D341Med (cell line): ENCODE data around the gene HDAC4.

Source experiments
- DNase-seq: peaks from one replicate; pipeline ENCODE4 v3.0.0; 2012; ENCODE audit warnings: low spot score

Gene HDAC4

DNA sequence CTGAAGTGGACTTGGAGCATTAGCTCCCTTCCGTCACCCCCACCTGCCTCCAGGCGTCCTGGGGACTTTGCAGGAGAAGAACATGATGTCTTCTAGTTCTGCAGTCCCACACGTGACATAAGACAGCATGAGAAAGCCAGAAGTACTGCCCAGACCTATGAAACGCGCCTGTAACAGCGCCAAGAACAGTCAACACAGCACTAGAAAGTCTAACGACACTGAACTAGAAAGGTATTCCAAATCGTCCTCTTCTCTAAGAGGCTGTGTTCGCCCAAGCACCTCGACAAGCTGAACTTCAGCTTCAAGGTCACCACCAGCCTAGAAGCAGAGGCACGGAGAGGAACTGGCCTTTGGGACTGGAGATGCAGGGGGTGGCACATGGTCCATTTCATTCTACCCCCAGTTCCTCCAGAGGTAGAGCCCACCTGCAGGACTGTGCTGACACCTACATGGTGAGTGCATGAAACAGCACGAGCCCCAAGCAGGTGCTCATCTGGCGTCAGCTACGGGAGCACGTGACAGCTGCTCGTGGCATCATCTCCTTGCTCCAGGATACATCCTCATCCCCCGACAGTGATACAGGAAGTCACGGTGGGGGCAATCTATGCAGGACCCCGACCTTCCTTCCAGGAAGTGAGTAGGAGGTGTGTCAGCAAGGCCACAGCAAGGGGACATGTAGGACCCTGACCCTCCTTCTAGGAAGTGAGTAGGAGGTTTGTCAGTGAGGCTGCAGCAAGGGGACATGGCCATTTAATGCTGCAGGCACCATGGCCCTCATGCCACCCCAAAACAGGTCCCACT, 3.7 kb downstream of the HDAC4 start:
- no peak for DNase-seq

GRCh38 chr2:239395524-239395923, 5.3 kb downstream of the HDAC4 start:
- no peak for DNase-seq

- DNase-seq = no peak
Measured at GRCh38 chr2:239394978-239395377, 5.8 kb downstream of the HDAC4 start.

DNA sequence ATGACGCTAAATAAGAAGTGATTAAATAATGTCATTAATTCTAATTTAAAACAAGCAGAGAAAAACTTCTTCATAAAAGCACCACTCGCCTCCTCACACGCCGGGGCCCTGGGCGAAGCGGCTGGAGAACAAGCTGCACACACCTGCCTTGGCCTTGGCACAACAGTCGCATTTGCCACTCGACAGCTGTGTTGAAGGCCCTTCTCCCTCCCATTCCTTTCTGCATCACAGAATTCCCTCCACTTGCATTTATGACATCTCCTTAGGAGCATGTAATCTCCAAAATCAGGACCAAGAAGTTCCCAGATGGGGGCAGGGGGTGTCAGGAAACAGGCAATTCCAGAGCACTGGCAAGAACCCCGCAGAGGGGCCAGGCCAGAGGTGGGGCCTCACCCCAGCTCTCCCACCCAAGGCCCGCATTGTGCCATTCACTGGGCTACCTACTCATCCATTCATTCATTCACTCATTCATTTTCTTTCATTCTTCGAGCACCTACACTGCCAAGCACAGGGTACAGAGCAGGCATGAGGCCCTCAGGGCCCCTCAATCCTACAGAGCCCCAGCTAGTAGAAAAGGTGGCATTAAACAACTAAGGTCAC, 6.4 kb downstream of the HDAC4 start:
- DNase-seq = no peak

DNA sequence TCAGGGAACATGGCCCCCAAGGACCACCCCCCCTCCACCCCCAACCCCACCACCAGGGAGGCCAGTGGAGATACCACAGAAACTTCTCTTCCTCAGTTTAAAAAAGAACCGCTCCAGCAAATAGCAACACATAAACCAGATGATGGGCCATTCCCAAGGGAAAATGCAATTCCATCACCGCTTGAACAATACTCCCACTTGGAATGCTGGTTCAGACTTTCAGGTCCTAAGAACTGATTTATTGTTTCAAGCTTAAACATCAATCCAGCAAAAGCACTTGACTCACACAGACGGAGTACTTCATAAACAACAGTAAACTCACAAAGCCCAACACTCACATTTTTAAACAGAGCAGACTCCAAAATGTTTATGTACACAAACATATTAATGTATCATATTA, 6.9 kb downstream of the HDAC4 start:
- no peak for DNase-seq

GRCh38 chr2:239393388-239393940, 7.4 kb downstream of the HDAC4 start:
- DNase-seq = no peak

GRCh38 chr2:239392688-239393387, 8.0 kb downstream of the HDAC4 start:
- no peak for DNase-seq

- no peak for DNase-seq
Measured at GRCh38 chr2:239392072-239392357, 8.8 kb downstream of the HDAC4 start.

DNA sequence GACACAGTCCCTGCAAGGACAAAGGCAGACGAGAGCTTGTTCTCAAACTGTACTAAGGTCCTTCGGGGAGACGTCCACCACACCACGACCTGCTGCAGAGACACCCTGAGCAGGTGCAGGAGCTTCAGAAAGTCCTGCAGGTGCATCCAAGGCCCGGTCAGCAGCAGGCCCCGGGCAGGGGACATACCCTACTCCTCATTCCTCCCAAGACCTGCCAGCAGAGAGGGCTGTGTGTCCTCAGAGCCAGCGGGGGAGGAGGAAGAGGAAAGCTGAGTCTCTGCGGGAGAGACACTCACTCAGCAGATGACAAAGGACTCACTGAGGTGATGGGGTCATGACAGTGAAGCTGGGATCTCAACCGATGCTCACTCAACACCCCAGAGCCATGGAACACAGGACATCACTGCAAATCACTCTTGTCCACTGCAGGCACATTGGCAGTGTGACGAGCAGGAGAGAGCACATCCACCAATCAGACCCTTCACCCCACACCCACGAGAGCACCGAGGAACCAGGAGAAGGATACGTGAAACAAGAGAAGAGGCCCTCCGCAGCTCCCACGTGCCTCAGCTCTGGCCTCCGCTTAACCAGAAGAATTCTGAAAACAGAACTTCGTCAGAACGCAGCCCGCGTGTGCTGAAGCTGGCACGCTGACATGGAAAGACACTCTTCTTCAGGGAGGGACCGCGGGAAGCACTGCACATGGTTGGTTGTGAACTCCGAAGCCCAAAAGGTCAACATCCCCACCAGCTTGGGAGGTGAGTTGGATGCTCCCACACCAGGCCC, 9.3 kb downstream of the HDAC4 start:
- DNase-seq = no peak

- DNase-seq = no peak
Measured at GRCh38 chr2:239390546-239391285, 10.1 kb downstream of the HDAC4 start.

- DNase-seq = no peak
Measured at GRCh38 chr2:239389414-239390329, 11.1 kb downstream of the HDAC4 start.

DNA sequence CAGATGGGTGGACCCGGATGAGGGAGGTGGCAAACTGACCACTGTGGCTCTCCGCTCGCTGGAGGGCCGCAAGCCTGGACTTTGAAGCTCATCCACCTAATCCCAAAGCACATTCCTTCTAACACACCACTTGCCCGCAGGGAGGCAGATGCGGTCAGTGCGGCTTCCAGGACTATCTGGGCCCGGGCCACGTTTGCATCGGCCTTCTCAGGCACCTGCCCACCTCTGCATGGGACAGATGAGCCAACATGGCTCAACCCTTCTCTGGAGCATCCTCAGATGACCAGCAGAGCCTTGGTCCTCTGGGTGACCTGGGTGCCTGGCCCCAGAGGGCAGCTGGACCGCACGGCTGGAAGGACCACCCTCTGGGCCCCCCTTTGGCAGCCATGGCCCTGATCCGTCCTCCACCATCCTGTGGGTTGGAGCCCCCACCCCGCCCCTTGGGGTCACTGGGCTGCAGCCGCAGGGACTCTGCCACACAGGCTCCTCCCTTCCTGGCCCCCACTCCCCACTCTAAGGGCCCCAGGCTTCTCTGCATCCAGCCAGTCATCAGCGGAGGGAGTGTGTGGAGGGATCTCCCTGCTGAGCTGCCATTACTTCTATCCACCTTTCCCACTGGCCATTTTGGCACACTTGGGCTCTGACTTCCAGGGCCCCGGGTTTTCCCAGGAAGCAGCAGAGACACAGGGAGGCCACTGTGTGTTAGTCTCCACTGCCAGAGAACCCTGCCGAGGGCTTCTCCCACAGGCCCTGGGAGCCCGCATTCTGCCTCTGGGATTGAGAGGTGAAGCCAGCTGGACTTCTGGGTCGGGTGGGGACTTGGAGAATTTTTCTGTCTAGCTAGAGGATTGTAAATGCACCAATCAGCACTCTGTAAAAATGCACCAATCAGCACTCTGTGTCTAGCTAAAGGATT, 12.3 kb downstream of the HDAC4 start:
- no peak for DNase-seq

- no peak for DNase-seq
Measured at GRCh38 chr2:239387811-239388210, 13.0 kb downstream of the HDAC4 start.

GRCh38 chr2:239386872-239387445, 13.9 kb downstream of the HDAC4 start:
- no peak for DNase-seq

DNA sequence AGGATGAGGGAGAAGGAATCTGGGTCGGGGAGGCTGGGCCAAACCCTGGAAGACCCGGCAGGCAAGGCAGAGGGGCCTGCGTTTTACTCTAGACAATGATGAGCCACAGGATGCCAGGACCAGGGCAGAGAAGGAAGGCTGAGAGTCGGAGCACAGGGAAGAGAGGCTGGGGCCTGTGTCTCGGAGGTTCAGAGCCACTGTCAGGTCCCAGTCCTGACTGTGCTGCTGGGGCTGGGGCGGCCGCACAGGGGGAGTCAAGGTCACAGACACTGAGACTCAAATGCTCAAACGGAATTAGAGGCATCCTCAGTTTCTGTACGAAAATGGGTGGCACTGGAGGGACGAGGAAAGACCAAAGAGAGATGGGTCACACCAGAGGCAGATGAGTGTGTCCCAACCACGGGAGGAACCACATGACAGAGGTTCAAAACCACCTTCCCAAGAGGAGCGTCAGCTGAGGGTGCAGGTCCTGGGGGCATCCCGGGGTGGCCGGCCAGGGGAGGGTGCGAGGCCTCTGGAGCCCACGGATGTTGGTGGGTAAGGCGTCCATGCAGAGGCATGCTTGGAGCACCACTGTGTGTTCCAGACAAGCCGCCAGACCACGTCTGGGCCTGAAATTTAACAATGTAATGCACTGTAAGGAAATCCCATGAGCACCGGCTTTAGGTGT, 14.7 kb downstream of the HDAC4 start:
- DNase-seq = no peak

DNA sequence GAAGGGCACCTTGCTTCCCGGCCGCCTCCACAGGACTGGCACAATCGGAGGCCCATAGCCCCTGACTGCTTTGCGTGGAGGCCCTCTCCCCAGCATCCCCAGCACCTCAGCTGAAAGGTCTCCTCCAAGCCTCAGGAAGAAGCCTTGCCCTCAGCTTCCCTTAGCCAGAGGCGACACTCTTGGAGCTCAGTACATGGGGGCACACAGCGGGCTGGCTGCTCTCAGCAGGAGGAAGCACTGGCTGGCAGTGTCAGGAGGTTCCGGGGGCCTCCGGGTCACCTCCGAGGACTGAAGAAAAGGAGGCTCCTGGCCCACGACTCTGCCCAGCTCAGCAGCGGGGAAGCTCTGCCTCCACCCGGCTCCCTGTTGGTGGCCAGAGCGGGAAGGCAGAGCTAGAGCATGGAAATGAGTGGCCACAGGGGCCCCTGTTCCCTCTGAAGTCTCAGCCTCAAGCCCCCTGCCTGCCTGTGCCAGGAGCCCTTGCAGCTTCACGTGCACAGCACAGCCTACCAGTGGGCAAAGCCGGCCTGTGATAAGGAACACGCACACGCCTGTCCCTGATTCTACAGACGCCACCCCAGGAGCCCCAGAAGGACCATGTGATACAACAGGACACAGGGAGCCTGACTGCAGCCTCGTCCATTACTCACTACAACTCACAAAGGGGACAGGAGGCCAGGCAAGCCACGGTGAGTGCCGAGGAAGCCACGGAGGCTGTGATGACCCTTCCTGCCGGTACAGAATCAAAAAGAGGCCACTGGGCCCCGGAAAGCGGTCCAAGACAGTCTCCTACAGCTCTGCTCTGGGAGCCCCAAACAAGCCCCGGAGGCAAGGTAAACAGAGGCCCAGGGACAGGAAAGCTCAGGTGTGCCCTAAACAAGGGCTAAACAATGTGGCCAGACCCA, 15.5 kb downstream of the HDAC4 start:
- DNase-seq = no peak

- no peak for DNase-seq
Measured at GRCh38 chr2:239383759-239384156, 17.1 kb downstream of the HDAC4 start.
